SK-N-SH (cell line): Measurements from ENCODE around the gene CD3D. TPM values are rescaled to one million over a fixed set of nuclear protein-coding genes. Genes with fewer than 3 reads are reported as not detected.

Experiments
- CTCF ChIA-PET: fragments of 300-600, 350-600 bp; formaldehyde crosslinking; extraction: SDS; loops from one replicate; lab custom pipeline; 2021; lab: Yijun Ruan, JAX
- POLR2A ChIA-PET: fragments of 350-600 bp; sonication (Branson Sonifier 250); formaldehyde crosslinking; extraction: SDS; loops from one replicate; lab custom pipeline; 2020; ENCODE audit warnings: antibody characterized with exemption, inconsistent platforms; lab: Yijun Ruan, JAX
- DNase-seq: peaks from one replicate; pipeline ENCODE4 v3.0.0; 2012
- H2AFZ ChIP-seq: fragments of 200-600 bp; sonication (generic); 2 replicates; pipeline ENCODE4 v1.8.1; 2016; ENCODE audit warnings: antibody characterized with exemption, mild to moderate bottlenecking, low read depth
- H3F3A ChIP-seq: fragments of 200-600 bp; sonication (generic); replicated peaks from 2 replicates; pipeline ENCODE3; 2016; ENCODE audit warnings: antibody characterized with exemption, mild to moderate bottlenecking; ENCODE audit not compliant: insufficient read depth
- H3K27ac ChIP-seq, 2 experiments: fragments of 200-500 bp in 1 of 2; fragments of 200-600 bp in 1 of 2; sonication (Bioruptor generic) in 1 of 2; sonication (generic), shearing (Covaris generic) in 1 of 2; 2 replicates each; pipeline versions ENCODE4 v1.5.1 to v1.6.1; 2014 to 2016; ENCODE audit warnings: low read depth in 2 of 2, inconsistent platforms in 1 of 2, low read length in 1 of 2, mild to moderate bottlenecking in 1 of 2, mixed read lengths in 1 of 2
- H3K27me3 ChIP-seq: fragments of 200-600 bp; sonication (generic), shearing (Covaris generic); 2 replicates; pipeline ENCODE4 v1.6.1; 2016; ENCODE audit warnings: mixed run types; ENCODE audit not compliant: insufficient read depth
- H3K36me3 ChIP-seq, 2 experiments: fragments of 200-500 bp in 1 of 2; fragments of 200-600 bp in 1 of 2; sonication (Bioruptor generic) in 1 of 2; sonication (generic) in 1 of 2; replicated peaks in 1 of 2; 2 replicates each; pipeline versions ENCODE3 to v1.5.1; 2014 to 2016; ENCODE audit warnings: low read length in 1 of 2, mild to moderate bottlenecking in 1 of 2; ENCODE audit not compliant: insufficient read depth in 2 of 2, control insufficient read depth in 1 of 2
- H3K4me1 ChIP-seq, 2 experiments: fragments of 200-500 bp in 1 of 2; fragments of 200-600 bp in 1 of 2; sonication (Bioruptor generic) in 1 of 2; sonication (generic), shearing (Covaris generic) in 1 of 2; 2 replicates each; pipeline versions ENCODE4 v1.5.1 to v1.6.1; 2014 to 2016; ENCODE audit warnings: low read depth in 1 of 2, low read length in 1 of 2, mixed run types in 1 of 2; ENCODE audit not compliant: insufficient read depth in 2 of 2, control insufficient read depth in 1 of 2
- H3K4me2 ChIP-seq: fragments of 200-600 bp; sonication (generic), shearing (Covaris generic); 2 replicates; pipeline ENCODE4 v1.6.1; 2017; ENCODE audit warnings: mixed run types
- H3K4me3 ChIP-seq, 2 experiments: fragments of 200-500 bp in 1 of 2; fragments of 200-600 bp in 1 of 2; sonication (Bioruptor generic) in 1 of 2; sonication (generic), shearing (Covaris generic) in 1 of 2; 2 replicates each; pipeline versions ENCODE4 v1.5.1 to v1.8.1; 2014 to 2016; ENCODE audit warnings: low read depth in 2 of 2, inconsistent platforms in 1 of 2, low read length in 1 of 2, mild to moderate bottlenecking in 1 of 2, mixed read lengths in 1 of 2, moderate library complexity in 1 of 2
- H3K79me2 ChIP-seq: fragments of 200-600 bp; sonication (generic); 2 replicates; pipeline ENCODE4 v1.8.1; 2017; ENCODE audit warnings: mild to moderate bottlenecking; ENCODE audit not compliant: insufficient read depth
- H3K9ac ChIP-seq: fragments of 200-600 bp; sonication (generic); 2 replicates; pipeline ENCODE4 v1.6.1; 2017; ENCODE audit warnings: mixed run types
- H3K9me2 ChIP-seq: fragments of 200-600 bp; sonication (generic); 2 replicates; pipeline ENCODE4 v1.6.1; 2017; ENCODE audit warnings: mixed run types
- H3K9me3 ChIP-seq: fragments of 200-600 bp; sonication (generic); 2 replicates; pipeline ENCODE4 v1.6.1; 2017; ENCODE audit warnings: mixed run types, mild to moderate bottlenecking, moderate library complexity
- H4K20me1 ChIP-seq: fragments of 200-600 bp; sonication (generic); 2 replicates; pipeline ENCODE4 v1.6.1; 2017; ENCODE audit warnings: mild to moderate bottlenecking, mixed run types; ENCODE audit not compliant: insufficient read depth
- GABPA ChIP-seq: IDR thresholded peaks from 2 replicates; pipeline ENCODE4 v1.4.0; 2012; ENCODE audit warnings: low read depth, mild to moderate bottlenecking
- IRF3 ChIP-seq: fragments of 150-350 bp; IDR thresholded peaks from 2 replicates; pipeline ENCODE4 v1.6.1; 2016; ENCODE audit warnings: mild to moderate bottlenecking, low read depth, low read length
- MEF2A ChIP-seq: IDR thresholded peaks from 2 replicates; pipeline ENCODE4 v1.4.0; 2012; ENCODE audit warnings: low read depth, borderline replicate concordance
- MXI1 ChIP-seq: IDR thresholded peaks from 2 replicates; pipeline ENCODE4 v1.6.1; 2012; ENCODE audit warnings: mild to moderate bottlenecking, low read depth, low read length, improper control_type of control experiment
- NFIC ChIP-seq: IDR thresholded peaks from 2 replicates; pipeline ENCODE4 v1.4.0; 2012; ENCODE audit warnings: borderline replicate concordance
- NRF1 ChIP-seq: IDR thresholded peaks from 2 replicates; pipeline ENCODE4 v1.6.1; 2012; ENCODE audit warnings: low read depth, mild to moderate bottlenecking, low read length
- PBX3 ChIP-seq: IDR thresholded peaks from 2 replicates; pipeline ENCODE4; 2012
- RAD21 ChIP-seq: IDR thresholded peaks from 2 replicates; pipeline ENCODE4 v1.6.1; 2012; ENCODE audit warnings: mild to moderate bottlenecking, low read length
- REST ChIP-seq: IDR thresholded peaks from 2 replicates; pipeline ENCODE4 v1.6.1; 2012; ENCODE audit warnings: mild to moderate bottlenecking, low read depth, low read length, moderate library complexity
- RFX5 ChIP-seq: IDR thresholded peaks from 2 replicates; pipeline ENCODE4 v1.6.1; 2012; ENCODE audit warnings: mild to moderate bottlenecking, improper control_type of control experiment, low read length
- USF1 ChIP-seq: IDR thresholded peaks from 2 replicates; pipeline ENCODE4 v1.4.0; 2012; ENCODE audit warnings: low read depth, borderline replicate concordance
- WGBS: methylation state at CpG from one replicate; pipeline ENCODE4 v1.1.6; 2017; ENCODE audit warnings: low lambda C conversion rate; 5-methylcytosine and 5-hydroxymethylcytosine counted together
- polyA plus RNA-seq, 3 experiments: library from polyadenylated mRNA; depleted of rRNA; stranded (reverse); fragments of >200 nt; gene quantifications; 2 replicates each; pipeline ENCODE4 v1.2.3, GENCODE V29; 2012

Gene CD3D
- polyA plus RNA-seq, 1 of the 3 experiments (the other 2 are of a cell fraction) = 0.44 TPM

- no peaks in the 10 kb centered on the region for H3K4me1 ChIP-seq
- TF ChIP-seq REST (no peak), MXI1 (no peak), NRF1 (no peak), MEF2A (no peak), RFX5 (no peak), PBX3 (no peak), NFIC (no peak), RAD21 (no peak), IRF3 (no peak), GABPA (no peak), USF1 (no peak)
- TF ChIP-seq, all 33 proteins: peak for 0
- Histone ChIP-seq H4K20me1 (no peaks in the 10 kb centered on the region), H3K27ac (no peak overlapping the region), H2AFZ (no peak overlapping the region), H3F3A (no peaks in the 10 kb centered on the region), H3K79me2 (no peaks in the 10 kb centered on the region), H3K9me3 (no peaks in the 10 kb centered on the region), H3K4me3 (no peak overlapping the region), H3K9ac (no peak overlapping the region), H3K4me2 (no peak overlapping the region), H3K9me2 (no peaks in the 10 kb centered on the region), H3K36me3 (no peaks in the 10 kb centered on the region), H3K27me3 (peaks cover 28% of the 10 kb centered on the region; the same call in 1 of the 2 replicates)
- no peak for DNase-seq
- CTCF ChIA-PET = interaction anchor here (0.6 to 1.8 kb wide), 5 partner anchors 14 to 216 kb away, joined by 3 to 5 read pairs (median 3); no protein-coding TSS in a partner anchor
- POLR2A ChIA-PET = interaction anchor here (0.6 kb wide), 1 partner anchor 14 kb away, joined by 3 read pairs; no protein-coding TSS in a partner anchor
- WGBS = 1% methylated on average over 7 of the region's 8 CpGs
Observed at GRCh38 chr11:118301600-118302195, 40.8 kb downstream of the CD3D start.
